Panc1 (cell line): ENCODE results near the gene OVOL1.

Experiments used
- POLR2AphosphoS5 ChIP-seq: IDR thresholded peaks from 2 replicates; pipeline ENCODE4 v1.6.1; 2012; ENCODE audit warnings: mild to moderate bottlenecking, low read depth, low read length, moderate library complexity
- TF ChIP-seq, protein P1 (sequence below): fragments of 450-650 bp; IDR thresholded peaks from 2 replicates; pipeline ENCODE4 v1.5.1; 2017; ENCODE audit warnings: mild to moderate bottlenecking

DNA sequence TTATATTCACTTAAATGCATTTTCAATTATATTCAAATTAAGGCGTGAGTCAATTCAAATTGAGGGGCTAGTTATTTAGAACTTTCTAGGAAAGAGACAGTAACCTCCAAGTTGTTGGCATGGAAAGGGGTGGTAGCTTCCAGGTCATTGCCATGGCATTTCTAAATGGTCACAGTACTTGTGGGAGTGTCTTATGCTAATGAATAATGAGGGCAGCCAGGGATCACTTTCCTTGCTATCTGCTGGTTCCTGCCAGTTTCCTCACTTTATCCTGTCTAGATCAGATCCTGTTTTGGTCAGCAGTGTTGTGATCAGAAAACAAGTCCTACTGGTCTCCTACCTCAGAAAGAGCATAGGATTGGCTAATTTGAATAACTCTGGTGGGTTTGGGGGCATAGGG is 44.5 kb upstream of the OVOL1 start:
- TF ChIP-seq, protein P1, sequence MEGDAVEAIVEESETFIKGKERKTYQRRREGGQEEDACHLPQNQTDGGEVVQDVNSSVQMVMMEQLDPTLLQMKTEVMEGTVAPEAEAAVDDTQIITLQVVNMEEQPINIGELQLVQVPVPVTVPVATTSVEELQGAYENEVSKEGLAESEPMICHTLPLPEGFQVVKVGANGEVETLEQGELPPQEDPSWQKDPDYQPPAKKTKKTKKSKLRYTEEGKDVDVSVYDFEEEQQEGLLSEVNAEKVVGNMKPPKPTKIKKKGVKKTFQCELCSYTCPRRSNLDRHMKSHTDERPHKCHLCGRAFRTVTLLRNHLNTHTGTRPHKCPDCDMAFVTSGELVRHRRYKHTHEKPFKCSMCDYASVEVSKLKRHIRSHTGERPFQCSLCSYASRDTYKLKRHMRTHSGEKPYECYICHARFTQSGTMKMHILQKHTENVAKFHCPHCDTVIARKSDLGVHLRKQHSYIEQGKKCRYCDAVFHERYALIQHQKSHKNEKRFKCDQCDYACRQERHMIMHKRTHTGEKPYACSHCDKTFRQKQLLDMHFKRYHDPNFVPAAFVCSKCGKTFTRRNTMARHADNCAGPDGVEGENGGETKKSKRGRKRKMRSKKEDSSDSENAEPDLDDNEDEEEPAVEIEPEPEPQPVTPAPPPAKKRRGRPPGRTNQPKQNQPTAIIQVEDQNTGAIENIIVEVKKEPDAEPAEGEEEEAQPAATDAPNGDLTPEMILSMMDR: no peak
- TF ChIP-seq POLR2AphosphoS5: no peak
